Tibial nerve (tissue), 3 donors: ENCODE data around the gene NOSTRIN.
A peak's percentile ranks its signal among the peaks of the same experiment; 100 is the strongest.

Experiments used
- POLR2A ChIP-seq, 2 donors: fragments of 450-650 bp; IDR thresholded peaks; one replicate each; pipeline ENCODE4 v1.6.1; 2017; ENCODE audit warnings: antibody characterized with exemption in 2 of 2, mild to moderate bottlenecking in 2 of 2, moderate library complexity in 2 of 2
- TF ChIP-seq, protein P1 (sequence below), 5 experiments: fragments of 200-600 bp in 3 of 5; fragments of 450-650 bp in 2 of 5; sonication (generic) in 3 of 5; IDR thresholded peaks; one replicate each; pipeline ENCODE4 v1.5.1; 2016 to 2019; ENCODE audit warnings: antibody characterized with exemption in 5 of 5, mild to moderate bottlenecking in 3 of 5, moderate library complexity in 2 of 5

GRCh38 chr2:168773719-168774521 is 28.5 kb upstream of the NOSTRIN start:
- TF ChIP-seq POLR2A (IDR thresholded peaks at IDR 0.05): no peak
- TF ChIP-seq, protein P1, sequence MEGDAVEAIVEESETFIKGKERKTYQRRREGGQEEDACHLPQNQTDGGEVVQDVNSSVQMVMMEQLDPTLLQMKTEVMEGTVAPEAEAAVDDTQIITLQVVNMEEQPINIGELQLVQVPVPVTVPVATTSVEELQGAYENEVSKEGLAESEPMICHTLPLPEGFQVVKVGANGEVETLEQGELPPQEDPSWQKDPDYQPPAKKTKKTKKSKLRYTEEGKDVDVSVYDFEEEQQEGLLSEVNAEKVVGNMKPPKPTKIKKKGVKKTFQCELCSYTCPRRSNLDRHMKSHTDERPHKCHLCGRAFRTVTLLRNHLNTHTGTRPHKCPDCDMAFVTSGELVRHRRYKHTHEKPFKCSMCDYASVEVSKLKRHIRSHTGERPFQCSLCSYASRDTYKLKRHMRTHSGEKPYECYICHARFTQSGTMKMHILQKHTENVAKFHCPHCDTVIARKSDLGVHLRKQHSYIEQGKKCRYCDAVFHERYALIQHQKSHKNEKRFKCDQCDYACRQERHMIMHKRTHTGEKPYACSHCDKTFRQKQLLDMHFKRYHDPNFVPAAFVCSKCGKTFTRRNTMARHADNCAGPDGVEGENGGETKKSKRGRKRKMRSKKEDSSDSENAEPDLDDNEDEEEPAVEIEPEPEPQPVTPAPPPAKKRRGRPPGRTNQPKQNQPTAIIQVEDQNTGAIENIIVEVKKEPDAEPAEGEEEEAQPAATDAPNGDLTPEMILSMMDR (IDR thresholded peaks at IDR 0.05): peak; percentile 28 to 41 (median 37)
